Karpas-422 (cell line): Measurements from ENCODE around the gene ZNF516. TPM values are rescaled to one million over a fixed set of nuclear protein-coding genes. Genes with fewer than 3 reads are reported as not detected.

ENCODE experiments used
- DNase-seq: peaks from one replicate; pipeline ENCODE4 v3.0.0-alpha.2; 2015
- H2AFZ ChIP-seq: fragments of 200-600 bp; sonication (generic); 2 replicates; pipeline ENCODE4 v1.6.1; 2014; ENCODE audit warnings: antibody characterized with exemption, low read length, mixed read lengths
- H3K27ac ChIP-seq: fragments of 200-600 bp; sonication (generic); 2 replicates; pipeline ENCODE4 v1.5.1; 2014; ENCODE audit warnings: mild to moderate bottlenecking, low read length, moderate library complexity
- H3K27me3 ChIP-seq: fragments of 200-600 bp; sonication (generic); 2 replicates; pipeline ENCODE4 v1.6.1; 2014; ENCODE audit warnings: low read length, mixed read lengths
- H3K36me3 ChIP-seq: fragments of 200-600 bp; sonication (generic); 2 replicates; pipeline ENCODE4 v1.6.1; 2014; ENCODE audit warnings: low read length, mixed read lengths; ENCODE audit not compliant: insufficient read depth
- H3K4me1 ChIP-seq: fragments of 200-600 bp; sonication (generic); 2 replicates; pipeline ENCODE4 v1.6.1; 2014; ENCODE audit warnings: mild to moderate bottlenecking, low read length, mixed read lengths
- H3K4me2 ChIP-seq: fragments of 200-600 bp; sonication (generic); 2 replicates; pipeline ENCODE4 v1.6.1; 2014; ENCODE audit warnings: low read length, low read depth, mild to moderate bottlenecking; ENCODE audit not compliant: poor library complexity, severe bottlenecking
- H3K4me3 ChIP-seq: fragments of 200-600 bp; sonication (generic); 2 replicates; pipeline ENCODE4 v1.5.1; 2014; ENCODE audit warnings: mild to moderate bottlenecking, antibody characterized with exemption, low read length, mixed read lengths
- H3K79me2 ChIP-seq: fragments of 200-600 bp; sonication (generic); 2 replicates; pipeline ENCODE4 v1.6.1; 2014; ENCODE audit warnings: mild to moderate bottlenecking, low read length, mixed read lengths
- H3K9ac ChIP-seq: fragments of 200-600 bp; sonication (generic); 2 replicates; pipeline ENCODE4 v1.6.0; 2014; ENCODE audit warnings: low read length
- H3K9me2 ChIP-seq: fragments of 200-600 bp; sonication (generic), shearing (Covaris generic); replicated peaks from 2 replicates; pipeline ENCODE4 v1.6.0; 2014; ENCODE audit warnings: mild to moderate bottlenecking, low read length, moderate library complexity; ENCODE audit not compliant: insufficient read depth
- H3K9me3 ChIP-seq: fragments of 300-700, 200-600 bp; sonication (generic); 2 replicates; pipeline ENCODE4 v1.6.1; 2014; ENCODE audit warnings: low read length, mixed read lengths
- H4K20me1 ChIP-seq: fragments of 200-600 bp; sonication (generic); 2 replicates; pipeline ENCODE4 v1.6.1; 2014; ENCODE audit warnings: mild to moderate bottlenecking, antibody characterized with exemption, low read length, low read depth; ENCODE audit not compliant: insufficient read depth
- total RNA-seq: library from RNA; depleted of rRNA; stranded (reverse); fragments of >200 nt; shearing (Covaris generic); gene quantifications from 2 replicates; pipeline ENCODE4 v1.2.3, GENCODE V29; 2014; ENCODE audit warnings: low replicate concordance

ZNF516 gene
- total RNA-seq, 1 experiment from 2014 or later, result 41.0 TPM

DNA sequence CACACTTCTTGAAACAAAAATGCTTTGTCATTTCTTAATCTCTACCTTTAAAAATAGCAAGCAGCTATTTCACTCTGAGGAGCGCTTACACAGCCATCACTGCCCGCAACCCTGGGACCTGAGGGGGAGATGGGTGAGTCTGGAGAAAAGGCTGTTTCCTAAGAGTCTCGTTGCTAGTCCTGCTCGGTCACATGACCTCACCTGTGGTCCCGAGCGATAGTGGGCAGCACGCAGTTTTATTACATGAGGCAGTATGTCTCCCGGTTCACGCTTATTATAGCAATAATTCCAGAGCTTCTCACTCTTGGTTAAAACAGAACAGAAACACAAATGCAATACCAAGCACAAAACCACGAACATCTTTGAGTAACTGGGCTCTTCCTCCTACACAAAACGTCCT, 105.3 kb downstream of the ZNF516 start:
- Histone ChIP-seq H3K9me2 (no peaks in the 10 kb centered on the region), H2AFZ (no peak overlapping the region), H3K4me3 (no peak overlapping the region), H3K4me2 (no peak overlapping the region), H3K9me3 (no peaks in the 10 kb centered on the region), H3K4me1 (no peaks in the 10 kb centered on the region), H3K27ac (no peak overlapping the region), H3K27me3 (no peaks in the 10 kb centered on the region), H3K79me2 (peaks cover 79% of the 10 kb centered on the region), H3K9ac (no peak overlapping the region), H4K20me1 (peaks cover 74% of the 10 kb centered on the region), H3K36me3 (no peaks in the 10 kb centered on the region)
- DNase-seq, result no peak

DNA sequence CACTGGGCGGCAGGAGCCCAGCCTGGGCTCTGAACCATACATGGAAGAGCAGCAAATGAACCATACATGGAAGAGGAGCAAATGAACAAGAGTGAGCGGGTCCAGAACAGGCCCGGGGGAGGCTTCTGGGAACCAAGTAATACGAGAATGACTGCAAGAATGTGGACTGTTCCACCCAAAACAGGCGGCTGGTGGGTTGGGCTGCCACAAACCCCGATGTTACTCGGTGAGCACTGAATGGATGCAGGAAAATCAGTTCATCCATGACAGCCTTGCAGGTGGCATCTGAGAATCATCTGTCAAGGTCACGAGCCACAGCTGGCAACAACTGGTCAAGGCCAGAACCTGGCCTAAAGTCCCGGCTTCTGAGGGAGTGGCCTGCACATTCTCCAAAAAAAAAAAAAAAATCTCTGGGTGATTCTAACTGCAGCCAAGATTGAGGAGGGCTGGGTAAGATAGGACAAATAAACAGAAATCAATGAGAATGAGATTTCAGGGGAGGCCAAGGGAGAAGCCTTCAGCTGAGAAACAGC, 106.1 kb downstream of the ZNF516 start:
- peaks cover 76% of the 10 kb centered on the region for H4K20me1 ChIP-seq
- no peaks in the 10 kb centered on the region for H3K9me2 ChIP-seq
- no peaks in the 10 kb centered on the region for H3K4me1 ChIP-seq
- DNase-seq, result no peak
- H3K4me2 ChIP-seq, result no peak overlapping the region
- H3K27ac ChIP-seq, result no peak overlapping the region
- H3K79me2 ChIP-seq, result peaks cover 83% of the 10 kb centered on the region
- H2AFZ ChIP-seq, result no peak overlapping the region
- no peak overlapping the region for H3K9ac ChIP-seq
- no peaks in the 10 kb centered on the region for H3K9me3 ChIP-seq
- H3K4me3 ChIP-seq, result no peak overlapping the region
- H3K36me3 ChIP-seq, result no peaks in the 10 kb centered on the region
- no peaks in the 10 kb centered on the region for H3K27me3 ChIP-seq

DNA sequence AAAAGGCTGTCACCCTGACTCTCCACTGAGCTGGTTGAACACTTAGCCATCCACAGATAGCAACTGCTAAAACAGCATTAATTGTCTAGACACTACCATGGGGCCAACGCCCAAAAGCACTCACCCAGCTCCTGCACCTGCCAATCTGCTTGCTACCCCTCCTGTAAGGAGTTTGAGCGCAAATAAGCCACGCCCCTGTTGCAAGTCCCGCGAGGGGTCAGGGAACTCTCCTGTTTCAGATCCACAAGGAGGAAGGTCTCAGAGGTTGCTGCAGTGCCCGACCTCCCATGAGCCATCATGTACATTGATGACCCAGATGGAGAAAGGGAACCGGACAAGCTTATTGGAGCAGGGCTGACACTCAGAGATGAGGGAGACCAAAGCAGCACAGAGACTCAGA, 106.8 kb downstream of the ZNF516 start:
- no peak overlapping the region for H3K9ac ChIP-seq
- H3K27me3 ChIP-seq, result no peaks in the 10 kb centered on the region
- DNase-seq, result no peak
- H2AFZ ChIP-seq, result no peak overlapping the region
- H3K27ac ChIP-seq, result no peak overlapping the region
- H3K9me3 ChIP-seq, result no peaks in the 10 kb centered on the region
- H3K4me2 ChIP-seq, result no peak overlapping the region
- peaks cover 89% of the 10 kb centered on the region for H3K79me2 ChIP-seq
- H3K9me2 ChIP-seq, result no peaks in the 10 kb centered on the region
- peaks cover 83% of the 10 kb centered on the region for H4K20me1 ChIP-seq
- no peak overlapping the region for H3K4me3 ChIP-seq
- no peaks in the 10 kb centered on the region for H3K36me3 ChIP-seq
- H3K4me1 ChIP-seq, result no peaks in the 10 kb centered on the region

DNA sequence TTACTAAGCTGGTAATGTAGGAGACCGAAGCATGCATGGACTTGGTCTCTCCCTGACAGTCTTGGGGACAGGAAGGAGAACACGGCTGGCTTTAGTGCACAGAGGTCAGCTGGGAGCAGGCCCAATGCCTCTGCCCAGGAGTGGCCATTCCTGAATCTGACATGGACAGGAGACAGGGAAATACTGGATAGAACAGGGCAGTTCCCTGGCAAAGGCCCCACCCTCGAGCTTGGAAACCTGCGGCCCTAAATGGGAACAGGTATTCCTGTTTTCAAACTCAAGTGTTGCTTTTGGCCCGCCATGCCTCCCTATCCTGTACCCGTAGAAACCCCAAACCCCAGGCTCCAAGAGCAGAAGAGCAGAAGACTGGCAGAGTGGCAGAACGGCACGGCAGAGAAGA, 107.4 kb downstream of the ZNF516 start:
- Histone ChIP-seq H3K36me3 (no peaks in the 10 kb centered on the region), H3K9me2 (no peaks in the 10 kb centered on the region), H3K9ac (no peak overlapping the region), H3K4me2 (no peak overlapping the region), H3K79me2 (peaks cover 89% of the 10 kb centered on the region), H3K9me3 (no peaks in the 10 kb centered on the region), H3K4me1 (no peaks in the 10 kb centered on the region), H4K20me1 (peaks cover 85% of the 10 kb centered on the region), H2AFZ (no peak overlapping the region), H3K27ac (no peak overlapping the region), H3K4me3 (no peak overlapping the region), H3K27me3 (no peaks in the 10 kb centered on the region)
- DNase-seq, result no peak

DNA sequence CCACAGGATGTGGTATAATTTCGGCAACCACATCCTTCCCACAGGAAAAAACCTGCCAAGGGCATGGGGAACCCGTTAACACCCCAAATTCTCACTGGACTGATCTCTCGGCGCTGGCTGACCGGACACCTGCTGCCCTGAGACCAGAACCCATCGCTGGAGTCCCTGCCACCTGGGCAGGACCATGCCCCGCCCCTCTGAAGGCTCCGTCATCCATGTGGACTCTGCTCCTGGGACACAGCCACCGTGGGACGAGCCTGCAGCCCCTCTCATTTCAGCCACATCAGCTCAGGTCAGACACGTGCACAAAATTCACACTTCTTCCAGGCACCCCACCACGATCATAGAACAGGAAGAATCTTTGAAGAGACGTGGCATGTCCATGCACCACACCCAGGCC, 108.2 kb downstream of the ZNF516 start:
- Histone ChIP-seq H3K9me2 (no peaks in the 10 kb centered on the region), H2AFZ (no peak overlapping the region), H3K27me3 (no peaks in the 10 kb centered on the region), H3K9ac (no peak overlapping the region), H3K4me2 (no peak overlapping the region), H3K4me3 (no peak overlapping the region), H3K36me3 (no peaks in the 10 kb centered on the region), H3K9me3 (no peaks in the 10 kb centered on the region), H4K20me1 (peaks cover 84% of the 10 kb centered on the region), H3K4me1 (no peaks in the 10 kb centered on the region), H3K79me2 (peaks cover 87% of the 10 kb centered on the region), H3K27ac (no peak overlapping the region)
- DNase-seq, result no peak

DNA sequence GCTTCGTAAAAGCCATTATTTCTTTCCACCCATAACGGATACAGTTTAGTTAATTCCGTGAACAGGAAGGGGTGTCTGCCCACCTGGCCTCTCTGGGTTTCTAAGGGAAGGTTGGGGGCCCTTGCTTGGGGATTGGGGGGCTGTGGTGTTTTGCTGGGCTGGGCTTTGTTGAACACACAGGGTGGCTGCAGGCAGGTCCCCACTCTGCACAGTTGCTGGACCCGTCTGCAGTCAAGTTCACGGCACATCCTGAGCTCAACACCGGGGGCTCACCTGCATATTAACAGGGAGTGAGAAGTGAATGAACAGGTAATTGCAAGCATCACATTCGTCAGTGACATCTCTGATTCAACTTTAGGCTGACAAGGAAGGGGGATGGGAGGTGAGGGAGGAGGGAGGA, 109.0 kb downstream of the ZNF516 start:
- Histone ChIP-seq H3K9me2 (no peaks in the 10 kb centered on the region), H3K9me3 (no peaks in the 10 kb centered on the region), H3K27me3 (no peaks in the 10 kb centered on the region), H3K79me2 (peaks cover 84% of the 10 kb centered on the region), H4K20me1 (peaks cover 82% of the 10 kb centered on the region), H3K27ac (no peak overlapping the region), H3K4me3 (no peak overlapping the region), H3K4me2 (no peak overlapping the region), H3K36me3 (no peaks in the 10 kb centered on the region), H3K9ac (no peak overlapping the region), H3K4me1 (no peaks in the 10 kb centered on the region), H2AFZ (no peak overlapping the region)
- no peak for DNase-seq

DNA sequence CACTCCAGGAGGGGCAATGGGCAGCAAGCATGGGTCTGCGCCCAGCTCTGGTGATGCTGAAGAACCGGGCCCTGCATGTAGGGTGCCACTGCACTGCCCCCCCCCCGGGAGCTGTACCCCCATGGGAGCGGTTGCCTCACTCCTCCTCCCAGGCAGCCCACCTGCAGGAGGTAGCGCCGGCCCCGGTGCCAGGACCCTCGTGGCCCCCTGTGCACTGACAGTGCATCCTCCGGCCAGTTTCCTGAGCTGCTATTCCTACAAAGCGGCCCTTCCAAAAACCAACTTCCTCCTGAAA, 109.4 kb downstream of the ZNF516 start:
- H3K79me2 ChIP-seq, result peaks cover 84% of the 10 kb centered on the region
- no peak overlapping the region for H3K4me3 ChIP-seq
- no peaks in the 10 kb centered on the region for H3K27me3 ChIP-seq
- H3K9ac ChIP-seq, result no peak overlapping the region
- no peak overlapping the region for H3K27ac ChIP-seq
- H3K9me2 ChIP-seq, result no peaks in the 10 kb centered on the region
- no peaks in the 10 kb centered on the region for H3K4me1 ChIP-seq
- no peaks in the 10 kb centered on the region for H3K36me3 ChIP-seq
- H3K4me2 ChIP-seq, result no peak overlapping the region
- peaks cover 82% of the 10 kb centered on the region for H4K20me1 ChIP-seq
- no peaks in the 10 kb centered on the region for H3K9me3 ChIP-seq
- no peak for DNase-seq
- H2AFZ ChIP-seq, result no peak overlapping the region

DNA sequence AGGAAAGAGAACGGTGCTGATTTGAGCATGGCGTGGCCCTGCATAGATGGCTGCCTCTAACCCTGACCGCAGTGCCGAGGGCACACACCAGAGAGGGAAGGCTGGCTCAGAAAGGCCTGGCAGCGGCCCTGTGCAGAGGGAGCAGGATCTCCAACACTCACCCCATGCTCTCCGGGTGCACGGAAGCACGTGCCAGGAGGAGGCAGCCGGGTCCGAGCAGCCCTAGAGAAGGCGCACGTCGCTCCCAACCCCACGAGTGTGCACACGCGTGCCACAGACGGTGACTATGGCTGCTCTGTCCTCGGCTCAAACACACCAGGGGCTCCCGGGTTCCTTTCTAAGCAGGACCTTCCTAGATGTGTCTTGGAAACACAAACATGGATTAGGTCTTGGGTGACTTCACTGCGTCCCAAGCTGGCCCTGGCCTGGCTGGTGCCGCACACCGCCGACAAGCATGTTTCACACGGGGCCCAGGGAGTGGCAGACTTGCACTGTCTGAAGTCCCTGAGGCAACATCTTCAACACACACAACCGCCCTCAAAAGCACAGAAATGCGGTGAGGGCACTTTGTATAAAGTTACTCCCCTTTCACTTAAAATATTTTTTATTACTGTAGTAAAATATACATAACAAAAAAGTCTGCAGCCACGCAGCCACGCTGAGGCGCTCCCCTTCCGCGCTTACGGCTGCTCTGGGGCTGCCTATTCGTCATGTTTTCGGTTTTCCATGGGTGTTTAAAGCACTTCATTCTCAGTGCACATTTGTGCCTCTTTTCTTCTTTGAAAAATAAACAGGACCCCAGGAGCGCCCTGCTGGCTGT, 110.0 kb downstream of the ZNF516 start:
- Histone ChIP-seq H4K20me1 (peaks cover 82% of the 10 kb centered on the region), H3K4me3 (no peak overlapping the region), H3K9me2 (no peaks in the 10 kb centered on the region), H3K4me1 (no peaks in the 10 kb centered on the region), H3K27ac (no peak overlapping the region), H3K4me2 (no peak overlapping the region), H3K9ac (no peak overlapping the region), H2AFZ (no peak overlapping the region), H3K9me3 (no peaks in the 10 kb centered on the region), H3K27me3 (no peaks in the 10 kb centered on the region), H3K79me2 (peaks cover 84% of the 10 kb centered on the region), H3K36me3 (peaks cover 3% of the 10 kb centered on the region; the same call in 1 of the 2 replicates)
- DNase-seq, result no peak
